GM23248 (cell line): ENCODE measurements around the gene COPG2.

ENCODE experiments used
- EZH2 ChIP-seq: fragments of 200-600 bp; sonication (generic); IDR thresholded peaks from 2 replicates; pipeline ENCODE4 v1.6.1; 2018; ENCODE audit warnings: antibody characterized with exemption, mild to moderate bottlenecking; ENCODE audit not compliant: insufficient read depth, poor library complexity, severe bottlenecking
- EZH2phosphoT487 ChIP-seq: fragments of 200-600 bp; sonication (generic); IDR thresholded peaks from 2 replicates; pipeline ENCODE4 v1.6.1; 2018; ENCODE audit warnings: antibody characterized with exemption, moderate library complexity, mild to moderate bottlenecking, low read depth; ENCODE audit not compliant: insufficient read depth

GRCh38 chr7:130673066-130673465, 4.5 kb upstream of the COPG2 start:
- TF ChIP-seq EZH2 (no peak), EZH2phosphoT487 (no peak)
